GM12878 (cell line): Measurements from ENCODE around the gene ZNF799. TPM values are rescaled to one million over a fixed set of nuclear protein-coding genes. Genes with fewer than 3 reads are reported as not detected.

Experiments
- ATAC-seq: fragments of 200-7000 bp; cut with Tn5 transposase; 3 replicates; pipeline ENCODE4 v1.9.1; 2020; ENCODE audit warnings: mild to moderate bottlenecking, moderate library complexity
- BruUV-seq: library from RNA; stranded (reverse); fragments of 400-500 nt; replicated peaks from 2 replicates; lab custom pipeline; 2021; lab: Mats Ljungman, UMichigan
- CTCF ChIA-PET: fragments of 300-600 bp; sonication (Branson Sonifier 250); formaldehyde crosslinking; extraction: SDS; loops from one replicate; lab custom pipeline; 2021; ENCODE audit warnings: inconsistent platforms; lab: Yijun Ruan, JAX
- POLR2A ChIA-PET: fragments of 350-600 bp; formaldehyde crosslinking; extraction: SDS; loops from one replicate; lab custom pipeline; 2021; ENCODE audit warnings: inconsistent platforms; lab: Charles Lee
- RAD21 ChIA-PET: fragments of 300-600 bp; sonication (Branson Sonifier 250); formaldehyde crosslinking; loops from one replicate; lab custom pipeline; 2023; ENCODE audit warnings: antibody characterized with exemption; ENCODE audit not compliant: unreplicated experiment; lab: Charles Lee
- SMC1A ChIA-PET: fragments of 300-600 bp; sonication (Branson Sonifier 250); formaldehyde crosslinking; loops from one replicate; lab custom pipeline; 2023; ENCODE audit not compliant: unreplicated experiment, uncharacterized antibody; lab: Charles Lee
- DNase-seq: peaks from one replicate; pipeline ENCODE4 v3.0.0-alpha.2; 2011; ENCODE audit warnings: low read depth, low spot score
- FAIRE-seq: peaks from 3 replicates; lab custom pipeline; 2011; peaks lifted over from hg19 to GRCh38; lab: Jason Lieb, UNC
- H2AFZ ChIP-seq: 2 replicates; pipeline ENCODE4 v1.6.0; 2011; ENCODE audit warnings: low read depth, low read length, control low read depth; ENCODE audit not compliant: control insufficient read depth
- H3K27ac ChIP-seq: 2 replicates; pipeline ENCODE4 v1.5.1; 2011; ENCODE audit warnings: control low read depth; ENCODE audit not compliant: control insufficient read depth, insufficient read depth
- H3K27me3 ChIP-seq, 2 experiments: replicated peaks in 1 of 2; 2 replicates each; pipeline versions ENCODE4 v1.6.0 to v1.6.1; 2011; ENCODE audit warnings: low read length in 1 of 2; ENCODE audit not compliant: control insufficient read depth in 2 of 2, insufficient read depth in 2 of 2
- H3K36me3 ChIP-seq, 2 experiments: 2 replicates each; pipeline ENCODE4 v1.5.1; 2011; ENCODE audit warnings: low read length in 1 of 2; ENCODE audit not compliant: control insufficient read depth in 2 of 2, insufficient read depth in 2 of 2
- H3K4me1 ChIP-seq: 2 replicates; pipeline ENCODE4 v1.6.1; 2011; ENCODE audit warnings: mild to moderate bottlenecking, low read length, moderate library complexity, mixed read lengths; ENCODE audit not compliant: control insufficient read depth, insufficient read depth
- H3K4me2 ChIP-seq: 2 replicates; pipeline ENCODE4 v1.6.0; 2011; ENCODE audit warnings: control low read depth; ENCODE audit not compliant: control insufficient read depth, insufficient read depth
- H3K4me3 ChIP-seq: fragments of 200-600 bp; sonication (generic); 2 replicates; pipeline ENCODE4 v1.5.1; 2016
- H3K79me2 ChIP-seq: 2 replicates; pipeline ENCODE4 v1.6.0; 2011; ENCODE audit warnings: low read length; ENCODE audit not compliant: control insufficient read depth, insufficient read depth
- H3K9ac ChIP-seq: 2 replicates; pipeline ENCODE4 v1.8.0; 2011; ENCODE audit warnings: low read length, control low read depth, mixed read lengths; ENCODE audit not compliant: control insufficient read depth, insufficient read depth
- H3K9me3 ChIP-seq: replicated peaks from 3 replicates; pipeline ENCODE4 v1.5.1; 2011; ENCODE audit warnings: mild to moderate bottlenecking, low read length; ENCODE audit not compliant: control insufficient read depth, insufficient read depth
- H4K20me1 ChIP-seq: 2 replicates; pipeline ENCODE4 v1.6.0; 2011; ENCODE audit not compliant: control insufficient read depth, insufficient read depth
- BCL11A ChIP-seq: IDR thresholded peaks from 2 replicates; pipeline ENCODE4 v1.6.1; 2011; ENCODE audit warnings: low read depth, low read length
- CBX5 ChIP-seq: sonication (generic); IDR thresholded peaks from 2 replicates; pipeline ENCODE4 v1.6.1; 2016; ENCODE audit warnings: low read depth, moderate library complexity, mild to moderate bottlenecking, inconsistent platforms
- EZH2 ChIP-seq: IDR thresholded peaks from 2 replicates; pipeline ENCODE4 v1.6.1; 2012; ENCODE audit warnings: low read depth, mild to moderate bottlenecking, control low read depth, inconsistent platforms, low read length, borderline replicate concordance; ENCODE audit not compliant: control insufficient read depth
- NFYA ChIP-seq: IDR thresholded peaks from 2 replicates; pipeline ENCODE4 v1.6.1; 2011; ENCODE audit warnings: low read depth, mild to moderate bottlenecking, low read length, improper control_type of control experiment, borderline replicate concordance
- SMC3 ChIP-seq: IDR thresholded peaks from 2 replicates; pipeline ENCODE4 v1.6.1; 2011; ENCODE audit warnings: low read length, improper control_type of control experiment, borderline replicate concordance
- SRF ChIP-seq, 2 experiments: IDR thresholded peaks; 2 replicates each; pipeline ENCODE4 v1.6.1; 2011; ENCODE audit warnings: low read depth in 2 of 2, low read length in 2 of 2, mild to moderate bottlenecking in 1 of 2, moderate library complexity in 1 of 2
- ZBTB40 ChIP-seq: fragments of 450-650 bp; IDR thresholded peaks from 2 replicates; pipeline ENCODE4 v1.6.1; 2016; ENCODE audit warnings: mild to moderate bottlenecking, moderate library complexity, borderline replicate concordance
- WGBS: methylation state at CpG from one replicate; pipeline ENCODE4 v1.1.6; 2016; ENCODE audit warnings: low lambda C conversion rate; ENCODE audit not compliant: insufficient replicate concordance, insufficient coverage; ENCODE audit errors: missing lambda C conversion rate; 5-methylcytosine and 5-hydroxymethylcytosine counted together
- in situ Hi-C: fragments of 300-500 bp; cut with MboI; formaldehyde crosslinking; loops from 9 replicates; pipeline ENCODE4 v1.14.3; 2018; ENCODE audit warnings: mixed read lengths
- intact Hi-C: fragments of 100-400 bp; cut with micrococcal nuclease; formaldehyde crosslinking; loops from one replicate; pipeline ENCODE4 v1.14.2; 2022; ENCODE audit not compliant: unreplicated experiment
- polyA plus RNA-seq, 11 experiments: library from polyadenylated mRNA; depleted of rRNA in 4 of 11; unstranded in 6 of 11; stranded (reverse) in 5 of 11; fragments of >200 nt; fragmentation: Nextera tagmentation in 4 of 11; fragmentation: Illumina TruSeq in 1 of 11; extraction: Ambion mirVana in 4 of 11; extraction: Trizol in 1 of 11; gene quantifications; 1 replicate in 1 of 11; 2 replicates in 10 of 11; pipeline versions ENCODE4 v1.2.1 to v1.2.3, GENCODE V29; 2011 to 2016; ENCODE audit warnings: inconsistent platforms in 2 of 11, missing spikeins in 2 of 11, low read depth in 1 of 11
- total RNA-seq, 4 experiments: library from RNA; depleted of rRNA in 3 of 4; stranded (reverse); fragments of >200 nt in 3 of 4; fragmentation: Illumina TruSeq in 1 of 4; extraction: Trizol in 1 of 4; gene quantifications; 2 replicates each; pipeline versions ENCODE4 v1.2.1 to v1.2.3, GENCODE V29; 2013 to 2021
- TF ChIP-seq, protein P1 (sequence below): IDR thresholded peaks from 2 replicates; pipeline ENCODE4 v1.6.1; 2012; ENCODE audit warnings: low read depth, low read length, improper control_type of control experiment
- TF ChIP-seq, protein P2 (sequence below): fragments of 450-650 bp; formaldehyde crosslinking; IDR thresholded peaks from 2 replicates; pipeline ENCODE4 v1.4.0; 2022; ENCODE audit warnings: mild to moderate bottlenecking, moderate library complexity

Gene ZNF799
- total and polyA plus RNA-seq, 10 of the 15 experiments (the other 5 are each of a cell fraction or from before 2014, with no cell fraction given), result 1.5 to 9.2 (median 3.1) TPM

GRCh38 chr19:12425888-12426274 lies 24.8 kb upstream of the ZNF799 start:
- CTCF ChIA-PET, result no interaction called here
- Histone ChIP-seq H3K27me3 (no peaks in the 10 kb centered on the region), H3K4me1 (no peaks in the 10 kb centered on the region), H3K4me3 (no peak overlapping the region), H3K79me2 (no peaks in the 10 kb centered on the region), H3K9me3 (peaks cover 10% of the 10 kb centered on the region), H3K27ac (no peak overlapping the region), H4K20me1 (no peaks in the 10 kb centered on the region), H3K4me2 (no peak overlapping the region), H2AFZ (no peak overlapping the region), H3K36me3 (no peaks in the 10 kb centered on the region), H3K9ac (no peak overlapping the region)
- in situ Hi-C loops (no loop called here), intact Hi-C loops (no loop called here)
- ATAC-seq (no peak), FAIRE-seq (no peak), DNase-seq (no peak)
- TF ChIP-seq SMC3, result no peak
- TF ChIP-seq, protein P1, sequence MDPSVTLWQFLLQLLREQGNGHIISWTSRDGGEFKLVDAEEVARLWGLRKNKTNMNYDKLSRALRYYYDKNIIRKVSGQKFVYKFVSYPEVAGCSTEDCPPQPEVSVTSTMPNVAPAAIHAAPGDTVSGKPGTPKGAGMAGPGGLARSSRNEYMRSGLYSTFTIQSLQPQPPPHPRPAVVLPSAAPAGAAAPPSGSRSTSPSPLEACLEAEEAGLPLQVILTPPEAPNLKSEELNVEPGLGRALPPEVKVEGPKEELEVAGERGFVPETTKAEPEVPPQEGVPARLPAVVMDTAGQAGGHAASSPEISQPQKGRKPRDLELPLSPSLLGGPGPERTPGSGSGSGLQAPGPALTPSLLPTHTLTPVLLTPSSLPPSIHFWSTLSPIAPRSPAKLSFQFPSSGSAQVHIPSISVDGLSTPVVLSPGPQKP, result no peak
- TF ChIP-seq, protein P2, sequence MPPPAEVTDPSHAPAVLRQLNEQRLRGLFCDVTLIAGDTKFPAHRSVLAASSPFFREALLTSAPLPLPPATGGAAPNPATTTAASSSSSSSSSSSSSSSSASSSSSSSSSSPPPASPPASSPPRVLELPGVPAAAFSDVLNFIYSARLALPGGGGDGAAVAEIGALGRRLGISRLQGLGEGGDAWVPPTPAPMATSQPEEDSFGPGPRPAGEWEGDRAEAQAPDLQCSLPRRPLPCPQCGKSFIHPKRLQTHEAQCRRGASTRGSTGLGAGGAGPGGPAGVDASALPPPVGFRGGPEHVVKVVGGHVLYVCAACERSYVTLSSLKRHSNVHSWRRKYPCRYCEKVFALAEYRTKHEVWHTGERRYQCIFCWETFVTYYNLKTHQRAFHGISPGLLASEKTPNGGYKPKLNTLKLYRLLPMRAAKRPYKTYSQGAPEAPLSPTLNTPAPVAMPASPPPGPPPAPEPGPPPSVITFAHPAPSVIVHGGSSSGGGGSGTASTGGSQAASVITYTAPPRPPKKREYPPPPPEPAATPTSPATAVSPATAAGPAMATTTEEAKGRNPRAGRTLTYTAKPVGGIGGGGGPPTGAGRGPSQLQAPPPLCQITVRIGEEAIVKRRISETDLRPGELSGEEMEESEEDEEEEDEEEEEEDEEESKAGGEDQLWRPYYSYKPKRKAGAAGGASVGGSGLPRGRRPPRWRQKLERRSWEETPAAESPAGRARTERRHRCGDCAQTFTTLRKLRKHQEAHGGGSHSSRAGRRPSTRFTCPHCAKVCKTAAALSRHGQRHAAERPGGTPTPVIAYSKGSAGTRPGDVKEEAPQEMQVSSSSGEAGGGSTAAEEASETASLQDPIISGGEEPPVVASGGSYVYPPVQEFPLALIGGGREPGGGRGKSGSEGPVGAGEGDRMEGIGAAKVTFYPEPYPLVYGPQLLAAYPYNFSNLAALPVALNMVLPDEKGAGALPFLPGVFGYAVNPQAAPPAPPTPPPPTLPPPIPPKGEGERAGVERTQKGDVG (CRISPR knock-in tag), result no peak
- TF ChIP-seq BCL11A, result no peak
- TF ChIP-seq CBX5, result no peak
- TF ChIP-seq EZH2, result no peak
- no peak for TF ChIP-seq SRF (IDR thresholded peaks at IDR 0.05; ENCODE audit: low read depth in 2 of 2, low read length in 2 of 2)
- no peak for TF ChIP-seq ZBTB40
- TF ChIP-seq NFYA, result no peak
- WGBS, result 86% methylated on average over 4 of the region's 4 CpGs
- POLR2A ChIA-PET, result interaction anchor here (0.5 to 0.7 kb wide), 2 partner anchors 61 to 328 kb away, joined by 3 to 8 read pairs; partner anchors contain the start of gene ZNF442
- RAD21 ChIA-PET, result no interaction called here
- SMC1A ChIA-PET, result no interaction called here
- no TSS peak for BruUV-seq
